SU-DHL-6 (cell line): ENCODE measurements around the gene LGALS1.

Source experiments
- CTCF ChIP-seq: fragments of 200-600 bp; sonication (generic); IDR thresholded peaks from one replicate; pipeline ENCODE4 v1.5.1; 2017; ENCODE audit warnings: antibody characterized with exemption, mild to moderate bottlenecking, low read length, moderate library complexity; ENCODE audit not compliant: insufficient read depth, poor library complexity, severe bottlenecking
- EZH2phosphoT487 ChIP-seq: fragments of 200-600 bp; sonication (generic), shearing (Covaris generic); conservative IDR thresholded peaks from 2 replicates; pipeline ENCODE4 v1.6.1; 2018; ENCODE audit warnings: mild to moderate bottlenecking, antibody characterized with exemption, low read length, moderate library complexity, mixed read lengths

GRCh38 chr22:37714634-37715033, 39.2 kb downstream of the LGALS1 start:
- TF ChIP-seq CTCF (no peak), EZH2phosphoT487 (no peak)
